SK-N-SH (cell line): ENCODE measurements around the gene CRISPLD2. TPM values are rescaled to one million over a fixed set of nuclear protein-coding genes. Genes with fewer than 3 reads are reported as not detected.

Source experiments
- CTCF ChIA-PET: fragments of 300-600, 350-600 bp; formaldehyde crosslinking; extraction: SDS; loops from one replicate; lab custom pipeline; 2021; lab: Yijun Ruan, JAX
- POLR2A ChIA-PET: fragments of 350-600 bp; sonication (Branson Sonifier 250); formaldehyde crosslinking; extraction: SDS; loops from one replicate; lab custom pipeline; 2020; ENCODE audit warnings: antibody characterized with exemption, inconsistent platforms; lab: Yijun Ruan, JAX
- DNase-seq: peaks from one replicate; pipeline ENCODE4 v3.0.0; 2012
- H2AFZ ChIP-seq: fragments of 200-600 bp; sonication (generic); 2 replicates; pipeline ENCODE4 v1.8.1; 2016; ENCODE audit warnings: antibody characterized with exemption, mild to moderate bottlenecking, low read depth
- H3F3A ChIP-seq: fragments of 200-600 bp; sonication (generic); replicated peaks from 2 replicates; pipeline ENCODE3; 2016; ENCODE audit warnings: antibody characterized with exemption, mild to moderate bottlenecking; ENCODE audit not compliant: insufficient read depth
- H3K27ac ChIP-seq, 2 experiments: fragments of 200-500 bp in 1 of 2; fragments of 200-600 bp in 1 of 2; sonication (Bioruptor generic) in 1 of 2; sonication (generic), shearing (Covaris generic) in 1 of 2; 2 replicates each; pipeline versions ENCODE4 v1.5.1 to v1.6.1; 2014 to 2016; ENCODE audit warnings: low read depth in 2 of 2, inconsistent platforms in 1 of 2, low read length in 1 of 2, mild to moderate bottlenecking in 1 of 2, mixed read lengths in 1 of 2
- H3K27me3 ChIP-seq: fragments of 200-600 bp; sonication (generic), shearing (Covaris generic); 2 replicates; pipeline ENCODE4 v1.6.1; 2016; ENCODE audit warnings: mixed run types; ENCODE audit not compliant: insufficient read depth
- H3K36me3 ChIP-seq, 2 experiments: fragments of 200-500 bp in 1 of 2; fragments of 200-600 bp in 1 of 2; sonication (Bioruptor generic) in 1 of 2; sonication (generic) in 1 of 2; replicated peaks in 1 of 2; 2 replicates each; pipeline versions ENCODE3 to v1.5.1; 2014 to 2016; ENCODE audit warnings: low read length in 1 of 2, mild to moderate bottlenecking in 1 of 2; ENCODE audit not compliant: insufficient read depth in 2 of 2, control insufficient read depth in 1 of 2
- H3K4me1 ChIP-seq, 2 experiments: fragments of 200-500 bp in 1 of 2; fragments of 200-600 bp in 1 of 2; sonication (Bioruptor generic) in 1 of 2; sonication (generic), shearing (Covaris generic) in 1 of 2; 2 replicates each; pipeline versions ENCODE4 v1.5.1 to v1.6.1; 2014 to 2016; ENCODE audit warnings: low read depth in 1 of 2, low read length in 1 of 2, mixed run types in 1 of 2; ENCODE audit not compliant: insufficient read depth in 2 of 2, control insufficient read depth in 1 of 2
- H3K4me2 ChIP-seq: fragments of 200-600 bp; sonication (generic), shearing (Covaris generic); 2 replicates; pipeline ENCODE4 v1.6.1; 2017; ENCODE audit warnings: mixed run types
- H3K4me3 ChIP-seq, 2 experiments: fragments of 200-500 bp in 1 of 2; fragments of 200-600 bp in 1 of 2; sonication (Bioruptor generic) in 1 of 2; sonication (generic), shearing (Covaris generic) in 1 of 2; 2 replicates each; pipeline versions ENCODE4 v1.5.1 to v1.8.1; 2014 to 2016; ENCODE audit warnings: low read depth in 2 of 2, inconsistent platforms in 1 of 2, low read length in 1 of 2, mild to moderate bottlenecking in 1 of 2, mixed read lengths in 1 of 2, moderate library complexity in 1 of 2
- H3K79me2 ChIP-seq: fragments of 200-600 bp; sonication (generic); 2 replicates; pipeline ENCODE4 v1.8.1; 2017; ENCODE audit warnings: mild to moderate bottlenecking; ENCODE audit not compliant: insufficient read depth
- H3K9ac ChIP-seq: fragments of 200-600 bp; sonication (generic); 2 replicates; pipeline ENCODE4 v1.6.1; 2017; ENCODE audit warnings: mixed run types
- H3K9me2 ChIP-seq: fragments of 200-600 bp; sonication (generic); 2 replicates; pipeline ENCODE4 v1.6.1; 2017; ENCODE audit warnings: mixed run types
- H3K9me3 ChIP-seq: fragments of 200-600 bp; sonication (generic); 2 replicates; pipeline ENCODE4 v1.6.1; 2017; ENCODE audit warnings: mixed run types, mild to moderate bottlenecking, moderate library complexity
- H4K20me1 ChIP-seq: fragments of 200-600 bp; sonication (generic); 2 replicates; pipeline ENCODE4 v1.6.1; 2017; ENCODE audit warnings: mild to moderate bottlenecking, mixed run types; ENCODE audit not compliant: insufficient read depth
- EZH2phosphoT487 ChIP-seq: fragments of 200-600 bp; sonication (generic); IDR thresholded peaks from 2 replicates; pipeline ENCODE4 v1.6.1; 2017; ENCODE audit warnings: low read depth, mixed run types, mild to moderate bottlenecking, antibody characterized with exemption, moderate library complexity, borderline replicate concordance
- FOSL2 ChIP-seq: IDR thresholded peaks from 2 replicates; pipeline ENCODE4 v1.4.0; 2012; ENCODE audit warnings: low read depth, mild to moderate bottlenecking, moderate library complexity, borderline replicate concordance
- JUND ChIP-seq: IDR thresholded peaks from 2 replicates; pipeline ENCODE4 v1.4.0; 2012
- USF1 ChIP-seq: IDR thresholded peaks from 2 replicates; pipeline ENCODE4 v1.4.0; 2012; ENCODE audit warnings: low read depth, borderline replicate concordance
- YY1 ChIP-seq: IDR thresholded peaks from 2 replicates; pipeline ENCODE4 v1.4.0; 2012; ENCODE audit warnings: low read depth, mild to moderate bottlenecking
- WGBS: methylation state at CpG from one replicate; pipeline ENCODE4 v1.1.6; 2017; ENCODE audit warnings: low lambda C conversion rate; 5-methylcytosine and 5-hydroxymethylcytosine counted together
- polyA plus RNA-seq, 3 experiments: library from polyadenylated mRNA; depleted of rRNA; stranded (reverse); fragments of >200 nt; gene quantifications; 2 replicates each; pipeline ENCODE4 v1.2.3, GENCODE V29; 2012

Gene CRISPLD2
- polyA plus RNA-seq, 1 of the 3 experiments (the other 2 are of a cell fraction), result 6.3 TPM

DNA sequence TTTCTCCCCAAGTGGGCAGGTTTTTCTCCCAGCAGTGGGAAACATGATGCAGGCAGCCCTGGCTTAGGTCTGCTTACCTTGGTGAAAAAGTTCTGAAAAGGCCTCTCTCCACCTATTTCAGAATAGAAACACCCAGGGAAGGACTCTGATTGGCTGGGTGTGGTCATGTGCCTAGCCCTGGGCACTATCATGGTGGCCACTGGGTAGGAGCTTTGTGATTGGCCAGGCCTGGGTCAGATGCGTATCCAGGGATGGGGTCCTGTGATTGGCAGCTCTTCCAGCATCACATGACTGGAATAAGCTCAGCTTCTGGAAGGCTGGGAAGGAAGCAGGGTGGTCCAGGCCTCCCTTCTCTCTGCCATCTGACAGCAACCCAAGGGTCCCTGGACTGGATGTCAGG lies 138.0 kb downstream of the CRISPLD2 start:
- no peaks in the 10 kb centered on the region for H3F3A ChIP-seq
- no peak overlapping the region for H3K4me3 ChIP-seq
- no peak for DNase-seq
- CTCF ChIA-PET, result interaction anchor here (0.9 to 9.5 kb wide), 3 partner anchors 10 to 204 kb away, joined by 4 to 182 read pairs (median 6); no protein-coding TSS in a partner anchor
- TF ChIP-seq YY1 (no peak), USF1 (0 out of 2 replicates have a peak, but pooled peaks have one; percentile 36), FOSL2 (no peak), JUND (no peak), EZH2phosphoT487 (no peak)
- WGBS, result 60% methylated on average over 1 of the region's 1 CpG
- no peaks in the 10 kb centered on the region for H3K9me3 ChIP-seq
- no peaks in the 10 kb centered on the region for H4K20me1 ChIP-seq
- H3K4me1 ChIP-seq, result peaks cover 0 to 8% of the 10 kb centered on the region in 2 experiments; a peak in 1 of 4 replicates
- H3K79me2 ChIP-seq, result no peaks in the 10 kb centered on the region
- no peaks in the 10 kb centered on the region for H3K9me2 ChIP-seq
- H3K27me3 ChIP-seq, result no peaks in the 10 kb centered on the region
- H3K36me3 ChIP-seq, result no peaks in the 10 kb centered on the region
- POLR2A ChIA-PET, result no interaction called here
- H3K4me2 ChIP-seq, result no peak overlapping the region
- no peak overlapping the region for H2AFZ ChIP-seq
- H3K27ac ChIP-seq, result no peak overlapping the region
- no peak overlapping the region for H3K9ac ChIP-seq

Other genes starting within 250 kb of the CRISPLD2 start
- gene COTL1, start 201.9 kb upstream of the CRISPLD2 start, polyA plus RNA-seq (2012; rRNA removed), result 59.5 and 91.6 TPM in 2 replicates
- gene KLHL36, start 171.5 kb upstream of the CRISPLD2 start, polyA plus RNA-seq (2012; rRNA removed), result 39.8 and 43.3 TPM in 2 replicates
- 41.6 and 49.2 TPM in 2 replicates for gene USP10, start 120.0 kb upstream of the CRISPLD2 start, polyA plus RNA-seq (2012; rRNA removed)
- gene ZDHHC7, start 191.6 kb downstream of the CRISPLD2 start, polyA plus RNA-seq (2012; rRNA removed), result 69.3 and 114 TPM in 2 replicates
- 4.8 and 6.5 TPM in 2 replicates for gene KIAA0513, start 207.8 kb downstream of the CRISPLD2 start, polyA plus RNA-seq (2012; rRNA removed)